NCI-H446 treated with DMSO at 0.1 percent for 48 hours (cell line): ENCODE results near the gene GRIN3A.
"Not testable (repeated sequence)": the region's sequence is repeated elsewhere in the genome, so short reads cannot be mapped to it uniquely, and the experiment has no call there.

Experiments used
- DNase-seq: peaks from one replicate; lab custom pipeline; 2025; lab: John Stamatoyannopoulos, UW

The GRIN3A gene

DNA sequence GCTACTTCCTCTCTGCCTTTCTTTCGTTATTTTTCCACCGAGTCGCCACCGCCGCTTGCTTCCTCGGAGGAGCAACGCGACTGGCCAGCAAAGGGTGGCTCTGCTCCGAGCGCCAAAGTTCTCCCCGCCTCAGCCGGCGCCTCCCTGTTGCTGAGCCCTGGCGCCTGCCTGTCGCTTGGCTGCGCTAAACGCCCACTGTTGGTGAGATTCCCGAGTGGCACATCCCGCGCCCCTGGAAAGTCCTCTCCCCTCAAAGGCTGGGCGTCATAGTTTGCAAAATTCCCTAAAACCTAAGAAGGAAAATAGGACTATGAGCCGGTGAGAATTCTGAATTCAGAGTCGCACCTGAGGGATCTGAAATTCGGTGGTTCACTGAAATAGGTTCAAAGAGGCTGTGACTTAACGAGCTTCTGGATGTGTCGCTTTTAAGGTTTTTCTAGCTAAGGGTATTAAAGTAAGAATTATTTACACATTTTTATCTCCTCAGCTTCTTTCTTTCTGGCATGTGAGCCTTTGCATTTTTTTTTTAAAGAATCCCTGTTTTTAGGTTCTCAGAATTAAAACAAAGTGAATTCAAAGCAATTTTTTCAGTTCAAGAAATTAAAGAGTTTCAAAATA lies at the start of gene GRIN3A:
Gene GRIN3A, minus strand, starts transcription at position 82 of the 618 bp plus-strand sequence. CDS start 668 bp downstream, outside the sequence.
- DNase-seq = peak; percentile 29

DNA sequence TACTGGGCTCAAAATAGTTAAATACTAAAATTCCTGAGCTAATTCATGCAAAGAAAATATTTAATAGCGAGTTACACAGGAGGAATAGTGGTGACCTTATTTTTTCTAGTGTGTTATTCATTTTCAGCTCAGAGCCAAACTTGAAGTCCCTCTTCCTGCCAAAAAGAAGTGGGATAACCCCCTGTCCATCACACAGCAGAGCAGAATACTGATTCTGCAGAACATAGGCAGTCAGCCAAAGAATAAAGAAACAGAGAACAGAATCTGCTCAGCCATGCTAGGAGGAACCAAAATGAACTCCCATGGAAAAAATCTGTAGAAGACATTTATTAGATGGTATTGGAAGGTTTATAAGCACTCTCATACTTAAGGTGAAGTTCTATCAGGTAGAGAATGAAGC lies 49.4 kb upstream of the GRIN3A start:
- DNase-seq = peak; percentile 61

GRCh38 chr9:101778332-101778731 lies 39.9 kb upstream of the GRIN3A start:
- DNase-seq = no peak

GRCh38 chr9:101764472-101764871 lies 26.0 kb upstream of the GRIN3A start:
- no peak for DNase-seq

DNA sequence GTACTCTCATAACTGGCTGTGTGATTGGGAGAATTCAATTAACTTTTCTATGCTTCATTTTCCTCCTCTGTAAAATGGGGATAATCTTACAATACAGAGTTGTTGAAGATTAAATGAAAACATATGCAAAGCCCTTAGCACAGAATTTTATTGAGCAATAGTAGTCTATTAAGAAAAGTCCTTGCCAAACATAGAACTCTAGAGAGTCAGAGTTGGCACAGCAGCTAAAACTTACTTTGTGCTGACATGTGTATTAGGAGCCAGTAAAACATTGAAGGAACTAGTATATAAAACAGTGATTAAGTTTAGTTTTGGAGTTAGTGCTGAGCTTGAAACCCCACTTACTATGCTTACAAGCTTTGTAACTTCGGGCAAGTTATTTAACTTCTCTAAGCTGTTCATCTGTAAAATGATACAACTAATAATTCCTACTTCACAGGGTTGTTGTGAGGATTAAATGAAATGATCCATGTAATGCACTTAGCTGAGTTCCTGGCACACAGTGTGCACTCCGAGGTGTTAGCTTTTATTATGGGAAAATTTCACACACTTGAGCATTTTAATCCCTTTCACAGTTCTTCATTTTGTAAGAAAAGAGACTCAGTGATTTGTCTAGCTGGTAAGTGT lies 20.0 kb upstream of the GRIN3A start:
- peak; percentile 38 for DNase-seq

GRCh38 chr9:101753716-101754115 lies 15.3 kb upstream of the GRIN3A start:
- no peak for DNase-seq

- no peak for DNase-seq
Observed at GRCh38 chr9:101751895-101752294, 13.4 kb upstream of the GRIN3A start.

GRCh38 chr9:101739311-101739710 lies 864 bp upstream of the GRIN3A start:
- DNase-seq = no peak

DNA sequence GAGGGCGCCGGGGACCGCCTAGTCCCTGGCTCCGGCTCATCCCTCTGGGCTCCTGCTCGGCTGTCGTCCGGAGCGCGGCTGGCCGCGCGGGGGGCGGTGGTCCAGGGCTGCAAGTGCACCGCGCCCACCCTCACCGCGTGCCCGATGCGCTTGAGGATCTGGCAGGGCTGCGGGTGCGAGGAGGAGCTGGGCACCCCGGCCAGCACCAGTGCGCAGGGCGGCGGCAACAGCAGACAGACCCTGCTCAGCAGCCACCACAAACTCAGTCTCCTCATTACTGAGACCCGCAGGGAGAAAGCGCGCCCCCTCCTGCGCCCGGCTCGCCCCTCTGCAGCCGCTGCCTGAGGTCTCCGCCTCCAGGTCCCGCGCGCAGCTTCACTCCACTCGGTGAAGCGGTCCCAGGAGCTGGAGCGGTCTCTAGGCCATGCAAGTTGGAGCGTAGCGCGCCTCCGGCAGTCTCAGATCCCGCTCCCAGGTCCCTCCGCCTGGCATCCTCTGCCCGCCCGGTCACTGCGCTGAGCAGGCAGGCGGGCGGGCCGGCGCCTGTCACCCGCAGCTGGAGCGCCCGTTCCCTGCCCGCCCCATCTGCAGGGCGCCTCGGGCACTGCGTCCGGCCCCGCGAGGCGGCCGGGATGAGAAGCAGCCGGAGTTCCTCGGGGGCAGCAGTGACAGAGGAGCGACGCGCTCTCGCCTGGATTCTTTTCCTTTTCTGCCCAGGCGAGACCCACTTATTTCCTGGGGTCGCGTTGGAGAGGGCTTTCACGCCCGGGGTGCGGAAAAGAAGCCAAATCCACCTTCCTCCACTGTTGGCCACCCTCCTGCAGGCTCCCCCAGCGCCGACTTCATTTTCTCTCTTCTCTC lies 512 bp downstream of the GRIN3A start:
- DNase-seq = no peak

GRCh38 chr9:101737165-101737704 lies 1.2 kb downstream of the GRIN3A start:
- DNase-seq = no peak

DNA sequence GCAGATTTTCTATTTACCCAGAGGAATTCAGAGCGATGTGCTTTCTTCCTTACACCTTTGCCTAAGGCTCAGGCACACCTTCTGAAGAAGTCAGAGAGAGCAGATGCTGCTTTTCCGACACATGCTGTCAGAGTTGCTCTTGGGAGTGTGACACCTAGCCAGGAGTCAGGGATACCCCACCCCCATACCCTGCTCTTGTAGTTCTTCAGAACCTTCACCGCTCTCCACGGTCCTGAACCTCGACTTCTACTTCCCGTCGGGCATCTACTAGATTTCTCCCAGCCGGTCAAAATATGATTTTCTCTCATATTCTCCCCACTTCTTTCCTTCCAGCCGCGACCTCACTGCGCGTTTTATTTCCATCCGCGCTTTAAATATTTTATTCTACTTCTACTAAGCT lies 1.7 kb downstream of the GRIN3A start:
- DNase-seq = no peak

- DNase-seq = no peak
Observed at GRCh38 chr9:101731429-101731828, 7.0 kb downstream of the GRIN3A start.

DNA sequence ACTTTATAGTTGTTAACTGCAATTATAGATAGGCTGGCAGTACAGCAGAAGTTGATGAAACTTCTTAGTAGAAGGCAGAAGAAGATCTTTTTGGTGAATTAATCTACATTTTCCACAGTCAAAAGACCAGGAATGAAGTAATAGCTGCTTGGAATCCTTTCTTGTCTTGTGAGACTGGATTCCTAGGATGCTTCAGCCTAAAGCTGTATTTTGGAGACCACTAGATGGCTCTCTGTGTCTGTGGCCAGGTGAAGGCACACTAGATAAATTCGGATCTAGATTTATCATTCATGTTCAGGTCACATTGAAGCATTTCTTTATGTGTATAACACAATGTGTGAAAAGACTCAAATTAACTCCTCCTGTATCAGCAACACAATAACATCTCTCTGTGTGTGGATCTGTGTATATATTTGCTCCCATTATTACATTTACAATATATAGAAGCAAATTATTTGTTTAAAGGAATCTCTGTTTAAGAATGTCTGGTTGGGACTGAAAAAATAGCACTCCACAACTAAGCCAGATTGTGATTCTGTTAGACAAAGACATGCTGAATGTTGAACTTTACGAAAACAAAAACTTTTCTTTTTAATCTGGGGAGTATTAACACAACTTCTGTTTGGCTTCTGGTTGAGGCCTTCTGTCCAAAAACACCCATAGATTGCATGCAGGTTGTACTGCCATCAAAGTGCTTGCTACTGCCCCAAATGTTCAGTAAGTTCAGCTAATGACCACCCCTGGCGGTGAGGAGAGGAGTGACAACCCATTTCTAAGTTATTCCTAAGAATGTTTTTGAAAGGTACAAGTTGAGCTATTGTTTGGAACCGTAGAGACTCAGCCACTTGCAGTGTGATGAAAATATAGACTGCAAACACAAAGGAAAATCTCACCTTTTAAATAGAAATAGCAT lies 10.6 kb downstream of the GRIN3A start:
- DNase-seq = peak; percentile 15

DNA sequence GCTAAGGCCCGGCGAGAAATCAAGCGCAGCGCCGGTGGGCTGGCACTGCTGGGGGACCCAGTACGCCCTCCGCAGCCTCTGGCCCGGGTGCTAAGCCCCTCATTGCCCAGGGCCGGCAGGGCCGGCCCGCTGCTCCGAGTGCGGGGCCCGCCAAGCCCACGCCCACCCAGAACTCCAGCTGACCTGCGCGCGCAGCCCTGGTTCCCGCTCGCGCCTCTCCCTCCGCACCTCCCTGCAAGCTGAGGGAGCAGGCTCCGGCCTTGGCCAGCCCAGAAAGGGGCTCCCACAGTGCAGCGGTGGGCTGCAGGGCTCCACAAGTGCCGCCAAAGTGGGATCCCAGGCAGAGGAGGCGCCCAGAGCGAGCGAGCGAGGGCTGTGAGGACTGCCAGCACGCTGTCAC lies 14.2 kb downstream of the GRIN3A start:
- DNase-seq = not testable (repeated sequence)

DNA sequence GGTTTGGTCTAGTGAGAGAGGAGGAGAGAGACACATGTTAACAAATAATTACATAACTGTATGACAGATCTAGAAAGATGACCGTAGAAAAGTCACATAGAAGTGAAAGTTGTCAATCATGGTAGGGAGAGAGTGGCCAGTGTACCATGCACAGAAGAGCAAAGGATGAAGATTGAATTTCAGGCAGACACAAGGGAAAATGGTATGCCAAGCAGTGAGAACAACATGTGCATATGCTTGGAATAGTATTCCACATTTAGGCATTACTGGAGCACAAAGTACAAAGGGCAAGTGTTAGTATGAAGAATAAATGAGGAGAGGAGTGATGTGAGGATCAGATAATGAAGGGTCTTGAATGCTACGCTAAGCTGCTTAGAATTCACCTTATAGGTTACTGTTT lies 20.3 kb downstream of the GRIN3A start:
- no peak for DNase-seq

GRCh38 chr9:101716629-101717028 lies 21.8 kb downstream of the GRIN3A start:
- DNase-seq = peak; percentile 65

DNA sequence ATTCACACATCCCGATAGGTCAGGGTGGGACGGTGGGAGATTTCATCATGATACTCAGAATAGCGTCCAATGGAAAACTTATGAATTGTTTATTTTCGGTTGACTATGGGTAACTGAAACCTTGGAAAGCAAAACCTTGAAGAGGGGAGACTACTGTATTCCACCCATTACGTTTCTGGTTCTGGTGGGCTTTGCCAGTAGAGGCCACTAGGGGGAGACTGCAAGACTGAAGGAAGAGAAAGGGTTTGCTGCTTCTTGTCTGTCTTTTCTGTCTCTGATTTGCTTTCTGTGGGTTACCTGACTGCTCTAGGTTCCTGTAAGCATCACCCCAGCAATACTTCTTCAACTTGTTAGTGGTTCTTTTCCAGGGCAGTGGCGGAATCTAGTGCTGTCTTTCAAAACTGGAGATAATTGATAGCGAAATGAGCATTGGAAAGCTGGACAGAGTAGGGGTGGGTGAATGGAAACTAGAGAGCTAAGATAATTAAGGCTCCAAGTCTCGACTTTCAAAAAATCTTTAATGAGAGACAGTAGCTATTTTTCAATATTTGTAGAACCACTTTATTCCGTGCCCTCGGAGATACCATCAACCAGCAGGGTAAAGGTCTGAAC lies 27.0 kb downstream of the GRIN3A start:
- DNase-seq = no peak

- no peak for DNase-seq
Observed at GRCh38 chr9:101708855-101709254, 29.6 kb downstream of the GRIN3A start.

DNA sequence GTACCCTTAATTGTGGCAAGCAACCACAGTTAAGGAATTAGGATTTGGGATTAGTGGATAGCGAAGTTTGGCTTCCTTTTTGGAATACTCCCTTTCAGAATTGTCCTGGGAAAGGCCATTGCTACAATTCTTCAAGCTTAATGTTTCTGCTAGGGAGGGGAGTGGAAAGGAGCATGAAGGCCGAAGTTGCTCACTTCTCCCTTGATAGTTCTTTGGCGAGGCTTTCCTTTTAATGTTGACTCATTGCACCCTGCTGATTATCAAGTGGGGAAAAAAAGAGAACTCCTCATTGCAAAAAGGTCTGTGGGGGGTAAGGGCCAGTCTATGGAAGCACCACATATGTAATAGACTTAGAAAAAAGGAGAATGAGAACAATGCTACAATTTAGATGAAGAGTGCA lies 30.7 kb downstream of the GRIN3A start:
- peak; percentile 13 for DNase-seq

DNA sequence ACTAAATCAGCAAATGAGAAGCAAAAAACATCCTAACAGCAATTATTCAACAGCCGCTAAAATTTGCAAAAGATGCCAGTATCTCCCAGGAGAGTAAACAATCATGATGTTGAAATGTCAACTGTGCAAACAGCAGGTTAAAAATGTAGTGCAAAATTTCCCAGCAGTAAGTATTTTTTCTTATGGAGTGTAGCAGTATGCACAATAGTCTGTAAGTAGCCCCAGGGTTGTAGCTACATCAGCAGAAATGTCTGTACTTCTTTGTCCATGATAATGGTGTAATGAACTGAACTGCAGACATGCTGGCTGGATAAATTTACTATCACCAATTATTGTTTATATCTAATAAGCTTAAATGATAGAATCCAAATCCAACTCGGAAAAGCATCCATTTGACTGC lies 31.4 kb downstream of the GRIN3A start:
- DNase-seq = no peak

DNA sequence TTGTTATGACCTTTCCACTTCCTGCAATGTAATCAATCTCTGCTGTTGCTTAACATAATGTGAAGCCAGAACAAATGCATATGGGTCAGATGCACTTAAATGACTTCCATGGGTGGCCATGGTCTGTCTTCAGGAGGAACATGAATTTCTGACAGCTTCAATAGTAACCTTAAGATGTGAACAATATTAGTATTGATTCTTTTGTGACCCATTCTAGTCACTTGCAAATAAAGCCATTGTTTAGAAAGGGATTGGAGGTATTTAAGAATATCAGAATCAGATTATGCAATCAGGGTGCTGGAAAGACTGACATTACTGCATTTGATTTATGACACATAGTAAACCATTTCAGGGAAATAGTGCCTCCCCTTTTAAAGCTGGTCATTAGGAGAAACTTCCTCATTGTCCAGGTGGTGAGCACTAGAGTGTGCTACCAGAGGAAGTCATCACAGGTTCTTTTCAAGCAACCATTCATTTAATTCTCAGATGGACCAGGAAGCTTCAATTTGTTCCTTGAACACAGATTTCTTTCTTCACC lies 32.1 kb downstream of the GRIN3A start:
- no peak for DNase-seq
